ENCODE data around the gene NPAS1.

GRCh38 chr19:46999377-46999776 lies 20.3 kb upstream of the NPAS1 start:
- TF ChIP-seq, protein P1, sequence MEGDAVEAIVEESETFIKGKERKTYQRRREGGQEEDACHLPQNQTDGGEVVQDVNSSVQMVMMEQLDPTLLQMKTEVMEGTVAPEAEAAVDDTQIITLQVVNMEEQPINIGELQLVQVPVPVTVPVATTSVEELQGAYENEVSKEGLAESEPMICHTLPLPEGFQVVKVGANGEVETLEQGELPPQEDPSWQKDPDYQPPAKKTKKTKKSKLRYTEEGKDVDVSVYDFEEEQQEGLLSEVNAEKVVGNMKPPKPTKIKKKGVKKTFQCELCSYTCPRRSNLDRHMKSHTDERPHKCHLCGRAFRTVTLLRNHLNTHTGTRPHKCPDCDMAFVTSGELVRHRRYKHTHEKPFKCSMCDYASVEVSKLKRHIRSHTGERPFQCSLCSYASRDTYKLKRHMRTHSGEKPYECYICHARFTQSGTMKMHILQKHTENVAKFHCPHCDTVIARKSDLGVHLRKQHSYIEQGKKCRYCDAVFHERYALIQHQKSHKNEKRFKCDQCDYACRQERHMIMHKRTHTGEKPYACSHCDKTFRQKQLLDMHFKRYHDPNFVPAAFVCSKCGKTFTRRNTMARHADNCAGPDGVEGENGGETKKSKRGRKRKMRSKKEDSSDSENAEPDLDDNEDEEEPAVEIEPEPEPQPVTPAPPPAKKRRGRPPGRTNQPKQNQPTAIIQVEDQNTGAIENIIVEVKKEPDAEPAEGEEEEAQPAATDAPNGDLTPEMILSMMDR (IDR thresholded peaks at IDR 0.05; ENCODE audit: poor library complexity): no peak
- TF ChIP-seq EZH2phosphoT487 (IDR thresholded peaks at IDR 0.05; ENCODE audit: low read depth, severe bottlenecking, unreplicated experiment) (no peak), EZH2 (IDR thresholded peaks at IDR 0.05; ENCODE audit: borderline replicate concordance) (no peak)
